ENCODE results near the gene CCNE1. TPM values are rescaled to one million over a fixed set of nuclear protein-coding genes. Genes with fewer than 3 reads are reported as not detected.

CCNE1 gene
- total RNA-seq, 6 donors from 2014 or later, result 0.46 to 1.5 (median 0.91) TPM; not detected in 1

DNA sequence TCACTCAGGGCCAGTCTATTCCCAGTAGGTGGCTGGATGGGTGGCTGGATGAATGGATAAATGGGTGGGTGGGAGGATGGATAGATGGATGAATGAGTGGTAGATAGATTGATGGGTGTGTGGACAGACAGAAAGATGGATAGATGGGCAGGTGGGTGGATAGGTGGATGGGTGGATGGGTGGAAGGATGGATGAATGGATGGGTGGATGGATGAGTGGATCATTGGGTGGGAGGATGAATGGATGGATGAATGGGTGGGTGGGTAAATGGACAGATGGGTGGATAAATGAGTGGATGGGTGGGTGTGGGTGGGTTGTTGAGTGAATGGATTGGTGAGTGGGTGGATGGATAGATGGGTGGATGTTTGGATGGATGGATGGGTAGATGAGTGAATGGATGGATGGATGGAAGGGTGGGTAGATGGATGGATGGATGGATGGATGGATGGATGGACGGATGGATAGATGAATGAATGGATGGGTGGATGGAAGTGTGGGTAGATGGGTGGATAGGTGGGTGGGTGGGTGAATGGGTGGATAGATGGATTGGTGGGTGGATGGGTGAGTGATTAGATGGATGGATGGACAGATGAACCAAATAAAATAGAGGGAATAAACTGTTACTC is 27.1 kb upstream of the CCNE1 start:
- Histone ChIP-seq H3K27me3 (no peaks in the 10 kb centered on the region), H3K9me3 (no peaks in the 10 kb centered on the region), H3K4me3 (no peak overlapping the region), H3K36me3 (no peaks in the 10 kb centered on the region), H3K4me1 (no peaks in the 10 kb centered on the region), H3K27ac (no peak overlapping the region)
- DNase-seq (no peak), ATAC-seq (ENCODE audit: low FRiP score in 2 of 2) (no peak)
- TF ChIP-seq, protein P1, sequence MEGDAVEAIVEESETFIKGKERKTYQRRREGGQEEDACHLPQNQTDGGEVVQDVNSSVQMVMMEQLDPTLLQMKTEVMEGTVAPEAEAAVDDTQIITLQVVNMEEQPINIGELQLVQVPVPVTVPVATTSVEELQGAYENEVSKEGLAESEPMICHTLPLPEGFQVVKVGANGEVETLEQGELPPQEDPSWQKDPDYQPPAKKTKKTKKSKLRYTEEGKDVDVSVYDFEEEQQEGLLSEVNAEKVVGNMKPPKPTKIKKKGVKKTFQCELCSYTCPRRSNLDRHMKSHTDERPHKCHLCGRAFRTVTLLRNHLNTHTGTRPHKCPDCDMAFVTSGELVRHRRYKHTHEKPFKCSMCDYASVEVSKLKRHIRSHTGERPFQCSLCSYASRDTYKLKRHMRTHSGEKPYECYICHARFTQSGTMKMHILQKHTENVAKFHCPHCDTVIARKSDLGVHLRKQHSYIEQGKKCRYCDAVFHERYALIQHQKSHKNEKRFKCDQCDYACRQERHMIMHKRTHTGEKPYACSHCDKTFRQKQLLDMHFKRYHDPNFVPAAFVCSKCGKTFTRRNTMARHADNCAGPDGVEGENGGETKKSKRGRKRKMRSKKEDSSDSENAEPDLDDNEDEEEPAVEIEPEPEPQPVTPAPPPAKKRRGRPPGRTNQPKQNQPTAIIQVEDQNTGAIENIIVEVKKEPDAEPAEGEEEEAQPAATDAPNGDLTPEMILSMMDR (IDR thresholded peaks at IDR 0.05), result no peak
- TF ChIP-seq POLR2A (IDR thresholded peaks at IDR 0.05) (no peak), EP300 (IDR thresholded peaks at IDR 0.05) (no peak), POLR2AphosphoS5 (IDR thresholded peaks at IDR 0.05) (no peak)
- WGBS, 2 donors, result 76 to 89% methylated on average over 1 of the region's 1 CpG

DNA sequence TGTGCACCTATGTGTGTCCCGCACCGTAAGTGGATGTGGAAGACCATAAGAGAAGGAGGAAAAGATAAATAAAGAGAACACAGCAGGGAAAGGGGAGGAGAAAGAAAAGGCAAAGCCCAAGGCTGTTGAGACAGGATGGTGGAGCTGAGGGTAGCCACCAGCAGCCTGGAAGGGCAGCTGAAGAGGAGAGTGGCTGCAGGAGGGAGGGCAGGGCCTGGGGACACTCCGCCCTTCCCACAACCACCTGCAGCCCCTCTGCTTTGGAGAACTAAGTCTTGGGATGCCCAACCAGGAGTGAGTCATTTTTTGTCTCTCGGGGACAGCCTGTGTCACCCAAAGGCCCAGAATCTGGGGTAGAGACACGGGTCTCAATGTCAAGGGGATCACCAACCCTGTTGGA is 26.4 kb upstream of the CCNE1 start:
- ATAC-seq (ENCODE audit: low FRiP score in 2 of 2), result no peak
- DNase-seq, result no peak
- H3K4me1 ChIP-seq, result no peaks in the 10 kb centered on the region
- H3K27me3 ChIP-seq, result no peaks in the 10 kb centered on the region
- no peak overlapping the region for H3K27ac ChIP-seq
- no peaks in the 10 kb centered on the region for H3K36me3 ChIP-seq
- H3K9me3 ChIP-seq, result no peaks in the 10 kb centered on the region
- TF ChIP-seq EP300 (IDR thresholded peaks at IDR 0.05), result no peak
- no peak for TF ChIP-seq POLR2AphosphoS5 (IDR thresholded peaks at IDR 0.05)
- TF ChIP-seq POLR2A (IDR thresholded peaks at IDR 0.05), result no peak
- TF ChIP-seq, protein P1 (IDR thresholded peaks at IDR 0.05), result no peak
- no peak overlapping the region for H3K4me3 ChIP-seq
- 92 to 94% methylated on average over 5 of the region's 5 CpGs for WGBS, 2 donors

DNA sequence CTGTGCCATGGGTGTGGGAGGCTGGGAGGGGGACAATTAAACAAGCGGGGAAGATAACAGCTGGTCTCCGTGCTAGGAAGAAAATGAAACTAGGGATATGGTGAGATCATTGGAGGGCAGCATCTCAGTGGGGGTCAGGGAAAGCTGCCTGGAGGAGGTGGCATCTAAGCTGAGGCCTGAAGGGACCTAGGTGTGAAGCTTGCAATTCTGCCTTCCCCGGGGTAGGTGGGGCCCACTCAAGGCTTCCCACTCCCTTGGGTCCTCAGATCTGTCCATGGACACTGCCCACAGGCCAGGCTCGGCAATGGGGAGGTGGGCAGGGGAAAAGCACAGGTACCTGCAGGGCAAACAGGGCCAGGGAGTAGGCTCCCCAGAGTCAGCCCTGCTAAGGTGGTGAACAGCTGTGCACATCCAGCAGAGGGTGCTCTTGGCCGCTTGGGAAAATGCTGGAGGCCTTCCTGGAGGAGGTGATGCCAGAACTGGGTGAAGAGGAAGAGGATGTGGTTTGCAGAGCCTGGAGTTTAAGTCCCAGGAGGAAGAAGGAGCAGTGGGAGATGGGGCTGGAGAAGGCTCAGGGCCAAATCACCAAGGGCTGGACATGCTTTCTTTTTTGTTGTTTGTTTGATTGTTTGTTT is 25.7 kb upstream of the CCNE1 start:
- no peaks in the 10 kb centered on the region for H3K36me3 ChIP-seq
- ATAC-seq (ENCODE audit: low FRiP score in 2 of 2) (no peak), DNase-seq (no peak)
- no peaks in the 10 kb centered on the region for H3K27me3 ChIP-seq
- 55 to 67% methylated on average over 4 to 5 of the region's 5 CpGs for WGBS, 2 donors
- H3K27ac ChIP-seq, result no peak overlapping the region
- no peaks in the 10 kb centered on the region for H3K9me3 ChIP-seq
- H3K4me1 ChIP-seq, result no peaks in the 10 kb centered on the region
- no peak overlapping the region for H3K4me3 ChIP-seq
- TF ChIP-seq POLR2A (IDR thresholded peaks at IDR 0.05), result no peak
- no peak for TF ChIP-seq EP300 (IDR thresholded peaks at IDR 0.05)
- no peak for TF ChIP-seq POLR2AphosphoS5 (IDR thresholded peaks at IDR 0.05)
- TF ChIP-seq, protein P1 (IDR thresholded peaks at IDR 0.05), result no peak

DNA sequence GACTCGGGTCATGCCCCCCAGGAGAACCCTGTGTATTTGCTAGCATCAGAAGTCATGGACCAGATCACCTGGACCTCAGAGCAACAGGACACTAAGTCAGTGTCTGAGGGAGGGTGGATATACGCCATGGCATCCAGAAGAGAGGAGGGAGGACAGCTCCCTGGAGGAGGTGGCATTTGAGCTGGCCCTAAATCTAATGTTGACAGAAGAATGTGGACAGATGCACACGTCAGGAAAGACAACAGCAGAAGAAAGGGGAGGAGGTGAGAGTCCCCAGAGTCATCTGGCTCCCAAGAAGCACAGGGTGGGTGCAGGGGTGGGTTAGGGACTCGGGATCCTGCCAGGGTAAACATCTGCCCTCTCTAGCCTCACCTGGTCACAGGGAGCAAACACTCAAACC is 24.5 kb upstream of the CCNE1 start:
- ATAC-seq (ENCODE audit: low FRiP score in 2 of 2), result no peak
- no peaks in the 10 kb centered on the region for H3K36me3 ChIP-seq
- TF ChIP-seq POLR2A (IDR thresholded peaks at IDR 0.05), result no peak
- TF ChIP-seq POLR2AphosphoS5 (IDR thresholded peaks at IDR 0.05), result no peak
- TF ChIP-seq EP300 (IDR thresholded peaks at IDR 0.05), result no peak
- TF ChIP-seq, protein P1 (IDR thresholded peaks at IDR 0.05), result no peak
- no peak overlapping the region for H3K4me3 ChIP-seq
- H3K27me3 ChIP-seq, result no peaks in the 10 kb centered on the region
- no peak overlapping the region for H3K27ac ChIP-seq
- no peaks in the 10 kb centered on the region for H3K9me3 ChIP-seq
- 62 to 73% methylated on average over 4 of the region's 4 CpGs for WGBS, 2 donors
- no peaks in the 10 kb centered on the region for H3K4me1 ChIP-seq
- no peak for DNase-seq

DNA sequence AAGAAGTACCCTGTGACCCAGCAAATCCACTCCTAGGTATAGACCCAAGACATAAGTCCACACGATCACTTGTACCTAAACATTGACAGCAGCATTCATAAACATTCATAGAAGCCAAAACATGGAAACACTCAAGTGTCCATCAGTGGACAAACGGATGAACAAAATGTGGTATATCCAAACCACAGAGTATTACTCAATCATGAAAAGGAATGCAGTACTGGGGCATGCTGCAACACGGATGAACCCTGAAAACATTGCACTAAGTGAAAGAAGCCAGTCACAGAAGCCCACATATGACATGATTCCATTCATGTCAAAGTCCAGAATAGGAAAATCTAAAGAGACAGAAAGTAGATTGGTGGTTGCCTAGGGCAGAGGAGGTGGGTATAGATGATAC is 22.8 kb upstream of the CCNE1 start:
- Histone ChIP-seq H3K27ac (no peak overlapping the region), H3K4me1 (no peaks in the 10 kb centered on the region), H3K27me3 (no peaks in the 10 kb centered on the region), H3K4me3 (no peak overlapping the region), H3K36me3 (no peaks in the 10 kb centered on the region), H3K9me3 (no peaks in the 10 kb centered on the region)
- 74 to 86% methylated on average over 3 of the region's 3 CpGs for WGBS, 2 donors
- ATAC-seq (ENCODE audit: low FRiP score in 2 of 2) (no peak), DNase-seq (no peak)
- TF ChIP-seq POLR2AphosphoS5 (IDR thresholded peaks at IDR 0.05), result no peak
- TF ChIP-seq POLR2A (IDR thresholded peaks at IDR 0.05), result no peak
- TF ChIP-seq EP300 (IDR thresholded peaks at IDR 0.05), result no peak
- TF ChIP-seq, protein P1 (IDR thresholded peaks at IDR 0.05), result no peak
